HUES64 (cell line): ENCODE results near the gene IFFO2.

Source experiments
- H3K27ac ChIP-seq: 2 replicates; pipeline ENCODE4 v1.7.0; 2013; ENCODE audit warnings: low read depth, low read length, inconsistent platforms
- H3K27me3 ChIP-seq: 2 replicates; pipeline ENCODE4 v1.6.1; 2013; ENCODE audit warnings: mild to moderate bottlenecking, low read length; ENCODE audit not compliant: insufficient read depth
- H3K36me3 ChIP-seq: 2 replicates; pipeline ENCODE4 v1.6.1; 2013; ENCODE audit warnings: mild to moderate bottlenecking, low read length; ENCODE audit not compliant: insufficient read depth
- H3K4me1 ChIP-seq: 2 replicates; pipeline ENCODE4 v1.6.1; 2013; ENCODE audit warnings: mild to moderate bottlenecking, low read length, moderate library complexity; ENCODE audit not compliant: insufficient read depth
- H3K4me3 ChIP-seq: 2 replicates; pipeline ENCODE4 v1.5.1; 2013; ENCODE audit warnings: mild to moderate bottlenecking, low read length, moderate library complexity
- H3K9ac ChIP-seq: 2 replicates; pipeline ENCODE4 v1.6.1; 2013; ENCODE audit warnings: mild to moderate bottlenecking, low read depth, low read length
- H3K9me3 ChIP-seq: 2 replicates; pipeline ENCODE4 v1.6.1; 2013; ENCODE audit warnings: low read depth, low read length; ENCODE audit not compliant: insufficient read depth
- WGBS: fragments of 150-250, 120-280 bp; methylation state at CpG from one replicate; pipeline ENCODE4 v1.1.7; 2013; ENCODE audit warnings: missing lambda C conversion rate; 5-methylcytosine and 5-hydroxymethylcytosine counted together

IFFO2 gene

DNA sequence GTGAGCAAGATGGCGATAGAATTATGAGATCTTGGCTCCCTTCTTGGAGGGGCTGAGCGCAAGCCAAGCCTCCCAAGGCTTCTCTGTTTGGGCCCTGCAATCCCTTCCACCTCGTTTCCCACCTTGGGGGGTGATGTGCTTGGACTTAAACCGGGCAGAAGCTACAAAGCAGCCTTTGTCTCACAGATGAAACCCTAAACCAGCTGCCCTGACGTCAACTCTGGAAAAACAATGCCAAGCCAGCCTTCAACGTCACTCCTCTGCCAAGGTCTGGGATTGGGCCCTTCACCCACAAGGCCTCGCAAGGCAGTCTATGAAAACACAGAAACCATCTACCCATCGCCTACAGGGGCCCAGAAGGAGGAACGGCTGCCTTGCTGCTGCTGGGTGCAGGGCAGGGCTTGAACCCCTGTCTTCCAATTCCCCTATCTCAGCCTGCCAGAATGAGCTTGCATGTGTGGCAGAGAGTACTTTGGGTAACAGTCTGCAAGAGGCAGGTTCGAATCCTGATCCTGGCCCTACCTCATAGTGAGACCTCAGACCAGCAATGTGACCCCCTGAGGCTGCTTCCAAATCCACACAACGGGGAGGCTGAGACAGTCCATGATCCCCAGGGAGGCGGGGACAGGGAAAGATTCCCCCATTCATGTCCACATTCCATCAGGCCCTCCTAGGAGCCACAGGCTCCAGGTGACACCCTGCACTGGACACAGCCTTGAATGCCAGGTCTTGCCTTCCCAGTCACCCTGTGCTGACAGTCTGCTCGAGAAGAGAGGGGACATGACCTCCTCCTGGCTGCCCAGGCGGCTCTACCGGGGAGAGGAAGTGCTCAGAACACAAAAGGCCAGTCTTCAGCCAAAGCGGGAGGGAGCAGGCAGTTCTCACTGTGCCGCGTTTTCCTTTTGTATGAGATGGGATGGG lies 15.0 kb downstream of the IFFO2 start:
- WGBS: 37% methylated on average over 18 of the region's 18 CpGs
- H3K27ac ChIP-seq: peak overlapping the region; percentile 78; the same call in 1 of the 2 replicates
- H3K4me1 ChIP-seq: peaks cover 34% of the 10 kb centered on the region
- H3K27me3 ChIP-seq: no peaks in the 10 kb centered on the region
- no peak overlapping the region for H3K4me3 ChIP-seq
- no peaks in the 10 kb centered on the region for H3K9me3 ChIP-seq
- no peak overlapping the region for H3K9ac ChIP-seq
- no peaks in the 10 kb centered on the region for H3K36me3 ChIP-seq

DNA sequence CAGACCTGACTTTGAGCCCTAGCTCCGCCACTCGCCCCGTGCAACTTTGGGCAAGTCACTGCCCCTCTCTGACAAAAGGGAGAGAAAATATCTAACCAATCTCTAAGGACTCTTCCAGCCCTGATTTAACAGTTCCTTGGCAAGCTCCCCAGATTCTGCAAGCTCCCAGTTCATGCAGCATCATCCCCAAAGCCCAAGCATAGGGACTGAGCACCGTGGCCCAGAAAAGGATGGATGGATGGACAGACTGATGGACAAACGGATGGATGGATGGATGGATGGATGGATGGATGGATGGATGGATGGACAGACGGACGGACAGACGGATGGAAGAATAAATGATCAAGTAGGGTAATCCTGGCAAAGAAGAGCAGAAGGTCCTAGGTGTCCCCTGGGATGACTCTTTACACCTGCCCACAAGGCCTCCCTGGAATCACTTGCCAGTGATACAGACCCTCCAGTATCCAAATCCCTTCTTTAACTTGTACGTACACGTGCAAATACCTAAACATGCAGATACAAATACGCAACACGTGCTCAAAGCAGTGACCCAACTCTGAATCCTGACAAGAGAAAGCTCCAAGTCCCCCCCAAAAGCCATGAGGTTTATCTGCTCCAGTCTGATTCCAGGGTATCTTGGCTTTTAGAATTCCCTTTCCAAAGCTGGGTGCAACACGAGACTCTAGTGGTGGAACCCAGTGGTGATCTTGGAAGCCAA lies 16.0 kb downstream of the IFFO2 start:
- H3K4me3 ChIP-seq: no peak overlapping the region
- no peaks in the 10 kb centered on the region for H3K36me3 ChIP-seq
- H3K27ac ChIP-seq: peak overlapping the region; percentile 78; the same call in 1 of the 2 replicates
- H3K27me3 ChIP-seq: no peaks in the 10 kb centered on the region
- WGBS: 90% methylated on average over 13 of the region's 13 CpGs
- no peaks in the 10 kb centered on the region for H3K9me3 ChIP-seq
- H3K9ac ChIP-seq: no peak overlapping the region
- H3K4me1 ChIP-seq: peaks cover 28% of the 10 kb centered on the region

DNA sequence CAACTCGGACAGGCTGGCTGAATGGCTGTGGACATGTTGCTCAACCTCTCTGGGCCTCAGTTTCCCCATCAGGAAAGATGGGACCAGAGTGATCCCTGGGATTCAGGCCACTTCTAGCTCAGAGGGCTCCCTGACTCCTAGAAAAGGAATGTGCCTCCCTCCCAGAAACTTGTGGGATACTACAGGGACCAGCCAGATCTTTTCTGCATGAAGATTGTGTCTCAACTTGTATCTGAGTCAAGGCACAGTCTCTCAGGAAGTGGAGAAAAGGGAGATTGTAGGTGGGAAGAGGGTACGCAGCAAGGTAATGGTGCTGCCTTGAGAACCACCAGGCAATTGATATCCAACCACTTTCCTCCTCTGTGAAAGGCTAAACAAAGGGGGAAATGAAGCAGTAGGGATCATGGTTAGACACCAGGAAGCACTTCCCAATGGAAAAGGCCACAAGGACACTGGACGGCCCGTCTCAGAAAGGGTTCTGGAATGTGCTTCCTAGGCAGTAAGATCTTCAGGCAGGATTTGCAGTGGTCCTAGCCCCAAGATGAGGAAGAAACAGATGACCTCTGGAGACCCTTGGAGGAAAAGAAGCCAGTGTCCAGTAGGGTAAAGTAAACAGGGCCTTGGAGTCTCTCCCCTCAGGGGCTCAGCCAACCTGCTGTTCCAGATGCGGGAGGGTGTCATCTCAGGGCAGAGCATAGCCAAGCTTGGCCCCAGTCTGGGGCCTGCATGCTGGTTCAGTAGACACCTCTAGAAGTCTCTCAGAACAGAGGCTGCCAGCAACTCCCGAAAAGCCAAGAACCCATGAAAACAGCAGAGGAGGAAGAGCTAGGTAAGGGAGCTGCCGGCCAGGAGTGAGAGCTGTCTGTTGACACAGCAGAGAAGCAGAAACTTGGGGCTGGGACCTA lies 16.8 kb downstream of the IFFO2 start:
- Histone ChIP-seq H3K27me3 (no peaks in the 10 kb centered on the region), H3K27ac (no peak overlapping the region; the same call in 1 of the 2 replicates), H3K9ac (no peak overlapping the region), H3K36me3 (no peaks in the 10 kb centered on the region), H3K9me3 (no peaks in the 10 kb centered on the region), H3K4me3 (no peak overlapping the region), H3K4me1 (peaks cover 25% of the 10 kb centered on the region)
- 86% methylated on average over 7 of the region's 7 CpGs for WGBS

DNA sequence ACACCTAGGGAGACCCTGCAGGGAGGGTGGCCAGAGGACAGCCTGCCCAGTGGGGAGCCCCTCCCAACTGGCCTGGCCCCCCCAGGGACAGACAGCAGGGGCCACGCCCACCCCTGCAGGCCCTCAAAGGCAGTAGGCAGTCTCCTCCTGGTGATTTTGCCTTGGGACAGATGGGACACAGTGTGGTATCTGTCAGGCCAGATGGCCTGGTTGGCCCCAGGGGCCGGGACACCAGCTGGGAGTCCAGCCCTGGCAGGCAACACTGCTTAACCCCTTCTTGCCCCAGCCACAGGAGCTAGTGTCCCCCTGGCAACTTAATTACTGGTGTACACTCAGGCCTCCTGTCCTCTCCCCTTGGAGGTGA lies 17.8 kb downstream of the IFFO2 start:
- no peaks in the 10 kb centered on the region for H3K36me3 ChIP-seq
- peaks cover 25% of the 10 kb centered on the region for H3K4me1 ChIP-seq
- H3K9ac ChIP-seq: no peak overlapping the region
- WGBS: 65% methylated on average over 2 of the region's 2 CpGs
- H3K27ac ChIP-seq: peak overlapping the region; percentile 41; the same call in 1 of the 2 replicates
- no peaks in the 10 kb centered on the region for H3K9me3 ChIP-seq
- H3K27me3 ChIP-seq: no peaks in the 10 kb centered on the region
- no peak overlapping the region for H3K4me3 ChIP-seq

DNA sequence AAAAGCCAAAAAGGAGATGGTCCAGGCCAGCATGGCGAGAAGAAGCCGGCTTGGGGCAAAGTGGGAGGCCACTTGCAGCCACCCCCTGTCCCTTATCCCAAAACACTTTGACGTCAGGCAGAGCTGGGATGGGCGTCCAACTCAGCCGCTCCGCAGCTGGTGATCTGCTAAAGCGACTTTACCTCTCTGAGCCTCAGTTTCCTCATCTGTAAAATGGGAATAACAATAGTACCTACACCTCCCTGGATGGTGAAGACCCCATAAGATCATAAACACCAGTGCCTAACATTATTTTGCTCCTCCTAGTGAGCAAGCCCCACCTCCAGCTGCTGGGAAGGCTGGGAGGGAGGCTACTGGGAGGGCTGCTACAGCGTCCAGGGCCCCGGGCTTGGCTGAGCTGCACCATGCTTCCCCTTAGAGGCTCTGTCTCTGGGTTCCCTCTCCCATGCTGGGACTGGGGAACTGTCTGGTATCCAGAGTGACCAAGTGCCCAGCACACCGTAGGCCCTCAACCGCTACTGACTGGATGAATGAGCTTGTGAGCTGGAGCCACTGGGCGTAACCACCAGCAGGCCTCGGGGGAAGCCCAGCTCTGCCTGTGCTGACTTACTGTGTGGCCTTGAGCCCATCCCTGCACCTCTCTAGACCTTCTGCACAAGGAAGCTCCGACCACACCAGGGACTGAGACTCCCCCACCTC lies 18.3 kb downstream of the IFFO2 start:
- peaks cover 26% of the 10 kb centered on the region for H3K4me1 ChIP-seq
- H3K36me3 ChIP-seq: no peaks in the 10 kb centered on the region
- H3K9ac ChIP-seq: no peak overlapping the region
- WGBS: 83% methylated on average over 14 of the region's 14 CpGs
- no peaks in the 10 kb centered on the region for H3K9me3 ChIP-seq
- peak overlapping the region; percentile 41; the same call in 1 of the 2 replicates for H3K27ac ChIP-seq
- H3K4me3 ChIP-seq: no peak overlapping the region
- no peaks in the 10 kb centered on the region for H3K27me3 ChIP-seq

DNA sequence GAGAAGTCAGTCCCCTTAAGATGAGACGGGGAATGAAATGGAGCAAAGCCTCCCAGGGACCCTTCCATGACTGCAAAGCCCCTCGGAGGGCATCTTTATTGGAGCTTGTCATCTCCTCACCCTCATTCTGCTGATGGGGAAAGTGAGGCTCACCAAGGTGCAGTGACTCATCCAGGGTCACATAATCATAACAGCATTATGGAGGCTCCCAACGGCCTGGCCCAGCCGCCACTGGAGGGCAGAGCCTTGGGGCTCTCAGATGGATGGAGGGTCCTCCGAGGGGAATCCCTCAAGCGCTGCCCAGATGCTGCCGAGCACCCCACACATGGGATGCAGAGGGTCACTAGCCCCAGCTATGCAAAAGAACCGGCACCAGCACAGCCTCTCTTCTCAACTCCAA lies 18.9 kb downstream of the IFFO2 start:
- H3K27ac ChIP-seq: no peak overlapping the region
- H3K9ac ChIP-seq: no peak overlapping the region
- no peaks in the 10 kb centered on the region for H3K27me3 ChIP-seq
- 94% methylated on average over 8 of the region's 8 CpGs for WGBS
- peaks cover 32% of the 10 kb centered on the region for H3K4me1 ChIP-seq
- no peaks in the 10 kb centered on the region for H3K36me3 ChIP-seq
- H3K9me3 ChIP-seq: no peaks in the 10 kb centered on the region
- no peak overlapping the region for H3K4me3 ChIP-seq

DNA sequence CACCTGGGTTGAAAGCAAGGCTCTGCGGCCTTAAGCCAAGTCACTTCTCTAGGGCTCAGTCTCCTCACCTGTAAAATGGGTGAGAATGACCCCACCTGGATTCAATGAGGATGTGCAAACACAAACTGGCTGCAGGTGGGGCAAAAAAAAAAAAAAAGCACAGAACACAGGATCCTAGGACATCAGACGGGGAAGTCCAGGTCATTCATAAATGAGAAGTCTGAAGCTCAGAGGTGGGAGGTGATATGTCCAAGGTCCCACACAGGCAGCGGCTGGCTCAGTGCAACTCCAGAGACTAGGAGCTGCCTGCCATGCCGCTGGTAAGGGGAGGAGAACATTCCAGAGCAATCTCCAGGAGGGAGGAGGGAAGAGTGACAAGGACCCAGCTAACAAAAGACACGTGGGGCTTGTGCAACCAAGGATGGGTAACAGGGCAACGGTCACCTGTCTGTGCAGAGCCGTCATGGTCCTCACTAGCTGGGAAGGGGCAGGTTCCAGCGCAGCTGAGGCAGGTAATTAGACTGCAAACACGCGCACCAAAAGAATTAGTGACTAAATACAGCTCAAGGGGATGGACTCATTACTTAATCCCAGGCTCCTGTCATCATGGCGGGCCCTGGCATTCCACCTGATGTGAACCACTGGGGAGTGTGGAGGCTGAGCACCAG lies 19.5 kb downstream of the IFFO2 start:
- H3K9ac ChIP-seq: no peak overlapping the region

DNA sequence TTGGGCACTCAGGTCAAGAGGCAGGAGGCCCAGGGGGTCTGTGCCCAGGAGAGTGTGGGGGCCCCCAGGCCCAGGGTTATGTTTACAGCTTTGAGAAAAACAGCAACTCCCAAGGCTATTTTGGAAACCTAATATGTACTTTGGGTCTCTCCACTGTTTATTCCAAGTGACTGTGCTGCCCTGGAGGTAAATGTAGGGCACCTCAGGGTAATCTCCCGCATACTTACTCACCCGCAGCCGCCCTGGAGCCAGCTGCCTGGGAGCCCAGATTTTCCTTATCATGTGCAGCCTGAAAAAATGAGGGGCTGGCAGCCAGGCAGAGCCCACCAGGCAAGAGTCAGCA lies 20.0 kb downstream of the IFFO2 start:
- Histone ChIP-seq H3K4me1 (peaks cover 27% of the 10 kb centered on the region), H3K9ac (no peak overlapping the region), H3K27ac (no peak overlapping the region), H3K27me3 (no peaks in the 10 kb centered on the region), H3K4me3 (no peak overlapping the region), H3K9me3 (no peaks in the 10 kb centered on the region), H3K36me3 (no peaks in the 10 kb centered on the region)
- 95% methylated on average over 3 of the region's 3 CpGs for WGBS

More for the DNA sequence above, 19.5 kb downstream of the IFFO2 start:
- Histone ChIP-seq H3K4me3 (no peak overlapping the region), H3K27ac (no peak overlapping the region), H3K27me3 (no peaks in the 10 kb centered on the region), H3K9me3 (no peaks in the 10 kb centered on the region), H3K36me3 (no peaks in the 10 kb centered on the region), H3K4me1 (peaks cover 32% of the 10 kb centered on the region)
- 78% methylated on average over 11 of the region's 11 CpGs for WGBS

DNA sequence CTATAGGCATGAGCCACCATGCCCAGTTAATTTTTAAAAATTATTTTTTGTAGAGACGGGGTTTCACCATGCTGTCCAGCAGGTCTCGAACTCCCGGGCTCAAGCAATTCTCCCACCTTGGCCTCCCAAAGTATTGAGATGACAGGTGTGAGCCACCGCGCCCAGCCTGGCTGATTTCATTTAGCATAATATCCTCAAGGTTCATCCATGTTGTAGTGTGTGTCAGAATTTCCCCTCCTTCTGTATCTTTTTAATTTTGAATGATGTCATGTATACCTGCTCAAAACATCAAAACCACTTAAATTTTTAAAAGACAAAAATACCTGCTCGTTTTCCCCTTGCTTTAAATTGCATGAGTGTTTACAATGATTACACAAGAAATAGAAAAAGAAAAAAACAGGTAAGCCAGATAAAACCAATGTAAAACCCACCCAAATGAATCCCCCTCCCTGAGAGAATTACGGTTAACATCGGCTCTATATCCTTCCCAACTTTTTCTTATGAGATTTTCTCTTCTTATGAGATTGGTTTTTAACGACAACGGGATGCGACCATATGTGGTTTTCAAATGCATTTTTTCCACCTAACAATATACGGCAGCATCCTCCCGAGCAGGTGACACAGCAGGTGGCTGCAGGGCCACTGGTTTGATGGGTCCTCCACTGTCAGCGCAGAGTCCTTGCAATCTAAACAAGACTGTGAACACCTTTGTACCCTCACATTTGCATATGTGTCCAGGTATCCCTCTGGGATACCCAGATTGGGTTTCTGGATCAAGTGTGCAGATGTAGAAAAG lies 22.1 kb downstream of the IFFO2 start:
- no peaks in the 10 kb centered on the region for H3K36me3 ChIP-seq
- H3K4me1 ChIP-seq: peaks cover 20% of the 10 kb centered on the region; the same call in 1 of the 2 replicates
- no peaks in the 10 kb centered on the region for H3K9me3 ChIP-seq
- no peak overlapping the region for H3K4me3 ChIP-seq
- no peak overlapping the region for H3K9ac ChIP-seq
- H3K27ac ChIP-seq: no peak overlapping the region
- H3K27me3 ChIP-seq: no peaks in the 10 kb centered on the region
- 87% methylated on average over 13 of the region's 14 CpGs for WGBS
